Skeletal muscle satellite cell (primary cell): Measurements from ENCODE around the gene SGF29.
"Not testable (repeated sequence)": the region's sequence is repeated elsewhere in the genome, so short reads cannot be mapped to it uniquely, and the experiment has no call there.

Experiments
- H3K27me3 ChIP-seq: 2 replicates; pipeline ENCODE4 v1.7.0; 2013; ENCODE audit warnings: low read length; ENCODE audit not compliant: control insufficient read depth, insufficient read depth
- H3K36me3 ChIP-seq: 2 replicates; pipeline ENCODE4 v1.7.0; 2013; ENCODE audit warnings: mild to moderate bottlenecking, control low read depth, low read length; ENCODE audit not compliant: insufficient read depth
- H3K4me1 ChIP-seq: 2 replicates; pipeline ENCODE4 v1.7.0; 2013; ENCODE audit warnings: low read length; ENCODE audit not compliant: control insufficient read depth, insufficient read depth
- H3K4me2 ChIP-seq: 2 replicates; pipeline ENCODE4 v1.7.0; 2013; ENCODE audit warnings: mild to moderate bottlenecking, low read length
- H3K4me3 ChIP-seq: 2 replicates; pipeline ENCODE4 v1.7.0; 2013; ENCODE audit warnings: low read length
- H3K9ac ChIP-seq: 2 replicates; pipeline ENCODE4 v1.7.0; 2013; ENCODE audit warnings: mild to moderate bottlenecking, low read depth, low read length, moderate library complexity
- H3K9me3 ChIP-seq: replicated peaks from 2 replicates; pipeline ENCODE4 v1.7.0; 2013; ENCODE audit warnings: mild to moderate bottlenecking, control low read depth, low read length

The SGF29 gene

GRCh38 chr16:28612359-28613280, 58.9 kb downstream of the SGF29 start:
- not testable (repeated sequence) for H3K36me3 ChIP-seq, H3K9ac ChIP-seq, H3K9me3 ChIP-seq, H3K4me3 ChIP-seq, H3K27me3 ChIP-seq, H3K4me2 ChIP-seq, H3K4me1 ChIP-seq

DNA sequence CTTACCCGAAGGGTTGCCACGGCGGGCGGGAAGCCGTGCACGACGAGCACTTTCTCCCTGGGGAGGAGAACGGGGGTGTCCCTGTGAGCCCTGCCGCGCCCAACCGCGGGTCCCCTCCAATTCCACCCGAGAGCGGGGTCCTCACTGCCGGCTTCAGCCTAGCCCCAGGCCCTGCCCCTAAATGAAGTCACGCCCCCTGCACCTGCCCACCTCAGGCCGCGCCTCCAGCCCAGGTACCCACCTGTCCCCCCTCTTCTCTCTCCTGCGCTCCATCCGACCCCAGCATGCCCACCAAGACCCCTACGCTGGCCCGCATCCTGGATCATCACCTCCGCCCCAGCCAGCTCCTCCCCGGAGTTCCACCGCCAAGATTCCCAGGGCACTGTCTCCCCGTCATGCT, 60.2 kb downstream of the SGF29 start:
- H3K4me3 ChIP-seq, H3K4me1 ChIP-seq: not testable (repeated sequence)

GRCh38 chr16:28614561-28614960, 60.8 kb downstream of the SGF29 start:
- not testable (repeated sequence) for H3K36me3 ChIP-seq, H3K9me3 ChIP-seq, H3K4me1 ChIP-seq, H3K9ac ChIP-seq, H3K27me3 ChIP-seq, H3K4me3 ChIP-seq, H3K4me2 ChIP-seq

More for the DNA sequence above, 60.2 kb downstream of the SGF29 start:
- not testable (repeated sequence) for H3K9me3 ChIP-seq, H3K4me2 ChIP-seq, H3K36me3 ChIP-seq, H3K9ac ChIP-seq, H3K27me3 ChIP-seq

DNA sequence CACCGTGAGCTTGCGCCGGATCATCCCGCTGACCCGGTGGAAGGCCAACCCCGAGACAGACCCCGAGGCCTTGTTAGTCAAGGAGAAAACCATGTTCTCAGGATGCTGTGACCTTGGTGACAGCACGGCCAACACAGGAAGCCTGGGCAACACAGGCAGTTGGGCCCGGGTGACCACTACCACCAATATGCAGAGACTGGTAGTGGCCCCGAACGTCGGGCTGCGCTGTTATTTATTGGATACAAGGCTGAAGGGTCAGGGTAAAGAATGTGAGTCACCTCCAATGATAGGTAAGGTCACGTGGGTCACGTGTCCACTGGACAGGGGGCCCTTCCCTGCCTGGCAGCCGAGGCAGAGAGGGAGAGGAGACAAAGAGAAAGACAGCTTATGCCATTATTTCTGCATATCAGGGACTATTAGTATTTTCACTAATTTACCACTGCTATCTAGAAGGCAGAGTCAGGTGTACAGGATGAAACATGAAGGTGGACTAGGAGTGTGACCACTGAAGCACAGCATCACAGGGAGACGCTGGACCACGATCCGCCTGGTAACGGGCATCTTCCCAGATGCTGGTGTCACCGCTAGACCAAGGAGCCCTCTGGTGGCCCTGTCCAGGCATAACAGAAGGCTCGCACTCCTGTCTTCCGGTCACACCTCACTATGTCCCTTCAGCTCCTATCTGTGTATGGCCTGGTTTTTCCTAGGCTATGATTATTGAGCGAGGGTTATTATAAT, 61.9 kb downstream of the SGF29 start:
- H3K9ac ChIP-seq, H3K4me3 ChIP-seq, H3K4me2 ChIP-seq, H3K27me3 ChIP-seq, H3K36me3 ChIP-seq, H3K9me3 ChIP-seq, H3K4me1 ChIP-seq: not testable (repeated sequence)

GRCh38 chr16:28616224-28616577, 62.5 kb downstream of the SGF29 start:
- not testable (repeated sequence) for H3K27me3 ChIP-seq, H3K9me3 ChIP-seq, H3K4me1 ChIP-seq, H3K4me2 ChIP-seq, H3K36me3 ChIP-seq, H3K9ac ChIP-seq, H3K4me3 ChIP-seq

- no peak overlapping the region for H3K4me3 ChIP-seq
- no peak overlapping the region for H3K4me2 ChIP-seq
- no peaks in the 10 kb centered on the region for H3K4me1 ChIP-seq
- no peaks in the 10 kb centered on the region for H3K27me3 ChIP-seq
- H3K9me3 ChIP-seq, result no peaks in the 10 kb centered on the region
- no peak overlapping the region for H3K9ac ChIP-seq
- no peaks in the 10 kb centered on the region for H3K36me3 ChIP-seq
Measured at GRCh38 chr16:28616636-28617035, 62.9 kb downstream of the SGF29 start.

DNA sequence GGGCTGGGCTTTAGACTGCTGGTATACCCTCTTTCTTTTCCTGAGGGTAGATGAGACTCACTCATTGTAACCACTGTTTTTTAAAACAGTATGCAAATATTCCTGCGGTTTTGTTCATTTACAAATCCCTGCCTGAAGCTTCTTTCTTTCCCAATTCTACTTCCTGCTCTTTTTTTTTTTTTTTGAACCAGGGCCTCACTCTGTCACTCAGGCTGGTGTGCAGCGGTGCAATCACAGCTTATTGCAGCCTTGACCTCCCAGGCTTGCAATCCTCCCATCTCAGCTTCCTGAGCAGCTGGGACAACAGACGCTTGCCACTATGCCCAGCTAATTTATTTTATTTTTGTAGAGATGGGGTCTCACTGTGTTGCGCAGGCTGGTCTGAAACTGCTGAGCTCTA, 64.2 kb downstream of the SGF29 start:
- H3K27me3 ChIP-seq, result no peaks in the 10 kb centered on the region
- H3K36me3 ChIP-seq, result no peaks in the 10 kb centered on the region
- H3K4me2 ChIP-seq, result no peak overlapping the region
- no peaks in the 10 kb centered on the region for H3K9me3 ChIP-seq
- no peaks in the 10 kb centered on the region for H3K4me1 ChIP-seq
- H3K4me3 ChIP-seq, result no peak overlapping the region
- no peak overlapping the region for H3K9ac ChIP-seq

GRCh38 chr16:28620316-28620715, 66.6 kb downstream of the SGF29 start:
- not testable (repeated sequence) for H3K4me2 ChIP-seq, H3K4me3 ChIP-seq, H3K27me3 ChIP-seq, H3K9me3 ChIP-seq, H3K9ac ChIP-seq, H3K4me1 ChIP-seq, H3K36me3 ChIP-seq

DNA sequence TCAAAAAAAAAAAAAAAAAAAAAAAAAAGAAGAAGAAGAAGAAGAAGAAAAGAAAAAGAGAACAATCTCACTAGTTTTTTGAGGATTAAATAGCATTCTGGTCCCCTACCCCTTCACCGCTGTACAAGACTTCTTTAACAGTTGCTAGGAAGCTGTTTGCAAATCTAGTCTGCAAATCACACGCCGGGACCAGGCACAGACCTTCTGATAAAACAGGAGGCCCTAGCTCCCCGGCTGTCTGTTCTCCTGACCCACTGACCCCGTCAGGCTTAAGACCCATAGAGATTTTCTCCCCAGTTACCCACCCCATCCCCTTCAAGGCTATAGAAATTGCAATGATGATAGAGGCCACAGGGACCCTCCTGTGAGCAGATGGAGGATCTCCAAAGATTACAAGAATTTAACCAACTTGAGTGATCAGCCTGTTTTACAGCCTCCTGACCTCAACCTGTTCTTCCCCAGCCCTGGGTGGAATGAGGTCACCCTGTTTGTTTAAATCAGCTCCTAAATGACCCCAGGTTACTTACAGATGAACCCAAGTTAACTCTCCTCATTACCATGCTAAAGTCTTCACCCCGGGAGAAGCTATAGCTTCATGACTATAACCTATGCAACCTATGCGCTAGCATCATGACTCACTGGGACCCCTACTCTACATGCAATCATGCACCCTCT, 67.9 kb downstream of the SGF29 start:
- Histone ChIP-seq H3K36me3 (no peaks in the 10 kb centered on the region), H3K9me3 (no peaks in the 10 kb centered on the region), H3K9ac (no peak overlapping the region), H3K4me2 (no peak overlapping the region), H3K4me1 (no peaks in the 10 kb centered on the region), H3K4me3 (no peak overlapping the region), H3K27me3 (no peaks in the 10 kb centered on the region)

GRCh38 chr16:28622532-28623171, 68.9 kb downstream of the SGF29 start:
- not testable (repeated sequence) for H3K4me1 ChIP-seq, H3K9me3 ChIP-seq, H3K9ac ChIP-seq, H3K4me3 ChIP-seq, H3K36me3 ChIP-seq, H3K27me3 ChIP-seq
- H3K4me2 ChIP-seq, result peak overlapping the region; percentile 77

DNA sequence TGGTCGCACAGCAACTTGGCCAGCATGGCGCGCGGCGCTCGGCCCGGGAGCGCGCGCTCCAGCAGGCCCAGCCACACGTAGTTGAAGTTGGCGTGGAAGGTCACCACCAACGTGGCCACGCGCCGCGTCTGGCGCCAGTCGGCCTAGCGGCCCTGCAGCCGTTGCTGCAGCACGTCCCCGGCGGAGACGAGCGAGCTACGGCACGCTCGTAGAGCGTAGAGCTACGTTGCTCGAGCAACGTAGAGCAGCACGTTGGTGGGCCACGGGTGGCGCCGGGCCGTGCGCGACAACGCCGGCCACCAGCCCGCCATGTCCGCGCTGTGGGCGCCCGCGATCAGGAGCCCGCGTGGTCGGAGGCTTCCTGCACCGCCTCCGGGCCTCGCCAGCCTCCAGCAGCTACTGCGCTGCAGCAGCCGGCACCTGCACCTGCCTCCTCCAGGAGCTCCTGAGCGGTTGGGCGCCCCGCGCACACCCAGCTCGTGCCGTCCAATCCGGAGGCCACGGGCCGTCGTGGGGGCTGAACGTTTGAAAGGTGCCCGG, 69.5 kb downstream of the SGF29 start:
- H3K9me3 ChIP-seq, result no peaks in the 10 kb centered on the region
- H3K9ac ChIP-seq, result no peak overlapping the region
- H3K36me3 ChIP-seq, result no peaks in the 10 kb centered on the region
- H3K4me3 ChIP-seq, result peak overlapping the region; percentile 63
- peak overlapping the region; percentile 77 for H3K4me2 ChIP-seq
- no peaks in the 10 kb centered on the region for H3K4me1 ChIP-seq
- H3K27me3 ChIP-seq, result no peaks in the 10 kb centered on the region
